Smooth muscle cell (in vitro differentiated cells): ENCODE measurements around the gene COMMD3. TPM values are rescaled to one million over a fixed set of nuclear protein-coding genes. Genes with fewer than 3 reads are reported as not detected.

ENCODE experiments used
- polyA plus RNA-seq: library from polyadenylated mRNA; unstranded; fragments of >200 nt; fragmentation: Nextera tagmentation; extraction: Ambion mirVana; gene quantifications from 2 replicates; pipeline ENCODE4 v1.2.1, GENCODE V29; 2016
- small RNA-seq: library from RNA; depleted of rRNA; stranded (forward); fragments of <200 nt; gene quantifications from one replicate; pipeline ENCODE3, GENCODE V24; 2014
- total RNA-seq: library from RNA; depleted of rRNA; stranded (reverse); fragments of >200 nt; gene quantifications from 2 replicates; pipeline ENCODE4 v1.2.3, GENCODE V29; 2014

The COMMD3 gene
- total and polyA plus RNA-seq, 2 experiments from 2014 or later: 44.3 to 80.6 TPM

Small RNA genes lying within 50 kb of the gene (small RNA-seq; reads per million reads assigned to genes)
- gene AL158211.3: not detected

Other genes with a start within 250 kb of the COMMD3 start
- not detected in 2 replicates for gene EBLN1, start 98.4 kb upstream of the COMMD3 start, total RNA-seq
- not detected in 2 replicates for gene EBLN1, start 98.4 kb upstream of the COMMD3 start, polyA plus RNA-seq
- gene BMI1, start 4.7 kb downstream of the COMMD3 start, total RNA-seq: 34.5 and 51.1 TPM in 2 replicates
- 10.4 and 11.4 TPM in 2 replicates for gene BMI1, start 4.7 kb downstream of the COMMD3 start, polyA plus RNA-seq
- gene SPAG6, start 29.1 kb downstream of the COMMD3 start, total RNA-seq: not detected in 2 replicates
- 0.61 TPM in 1 of 2 replicates, not detected in the other for gene SPAG6, start 29.1 kb downstream of the COMMD3 start, polyA plus RNA-seq